ENCODE data around the gene MINDY1.

Gene MINDY1

DNA sequence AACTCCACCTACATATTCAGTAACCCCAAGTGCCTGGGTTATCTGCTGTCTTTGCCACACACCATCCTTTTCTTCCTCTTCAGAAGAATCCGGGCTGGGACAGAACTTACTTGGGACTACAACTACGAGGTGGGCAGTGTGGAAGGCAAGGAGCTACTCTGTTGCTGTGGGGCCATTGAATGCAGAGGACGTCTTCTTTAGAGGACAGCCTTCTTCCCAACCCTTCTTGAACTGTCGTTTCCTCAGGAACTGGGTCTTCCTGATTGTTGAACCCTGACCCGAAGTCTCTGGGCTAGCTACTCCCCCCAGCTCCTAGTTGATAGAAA is 42.6 kb downstream of the MINDY1 start:
- no peak for DNase-seq

DNA sequence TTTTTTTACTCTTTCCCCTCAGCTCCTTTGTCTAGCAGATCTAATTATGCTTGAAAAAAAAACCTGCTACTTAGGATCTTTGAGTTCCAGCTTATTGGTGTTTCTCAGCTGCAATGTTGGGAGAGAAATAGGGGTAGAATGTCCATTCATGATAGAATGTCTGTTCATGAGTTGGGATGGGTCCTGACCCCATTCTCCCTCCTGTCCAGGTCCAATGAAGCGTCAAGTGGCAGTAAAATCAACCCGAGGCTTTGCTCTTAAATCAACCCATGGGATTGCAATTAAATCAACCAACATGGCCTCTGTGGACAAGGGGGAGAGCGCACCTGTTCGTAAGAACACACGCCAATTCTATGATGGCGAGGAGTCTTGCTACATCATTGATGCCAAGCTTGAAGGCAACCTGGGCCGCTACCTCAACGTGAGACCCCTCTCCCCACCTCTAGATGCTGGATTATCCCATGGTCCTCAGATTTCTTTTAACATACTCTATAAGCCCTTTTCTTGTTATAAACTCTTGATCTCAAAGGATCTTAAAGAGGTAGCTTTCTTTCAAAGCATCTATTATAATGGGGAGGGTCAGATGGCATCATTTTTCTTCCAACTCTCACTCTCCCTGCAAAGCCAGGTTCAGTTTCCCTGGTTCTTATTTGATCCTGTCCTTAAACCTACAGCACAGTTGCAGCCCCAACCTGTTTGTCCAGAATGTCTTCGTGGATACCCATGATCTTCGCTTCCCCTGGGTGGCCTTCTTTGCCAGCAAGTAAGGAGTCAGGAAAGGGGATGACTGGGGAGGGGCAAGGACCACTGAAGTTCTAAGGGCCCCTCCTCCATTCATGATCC is 43.2 kb downstream of the MINDY1 start:
- DNase-seq, result no peak

DNA sequence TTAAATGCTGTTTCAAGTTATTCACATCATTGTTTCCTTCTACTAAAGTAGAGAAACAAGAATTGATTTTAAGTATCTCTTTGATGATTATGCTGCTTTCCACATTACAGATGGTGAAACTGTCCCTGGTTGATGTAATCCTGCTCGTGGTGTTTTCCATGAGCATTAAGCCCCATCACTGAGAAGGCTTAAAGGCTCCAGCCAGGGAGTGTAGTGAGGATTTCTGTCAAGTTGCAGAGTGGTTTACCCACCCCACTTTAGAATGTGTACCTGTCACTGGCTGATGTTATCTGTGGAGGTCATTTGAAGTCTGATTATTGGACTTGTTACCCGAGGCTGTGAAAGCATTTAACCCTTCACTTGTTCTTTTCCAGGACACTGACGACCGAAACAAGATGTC is 44.9 kb downstream of the MINDY1 start:
- no peak for DNase-seq

DNA sequence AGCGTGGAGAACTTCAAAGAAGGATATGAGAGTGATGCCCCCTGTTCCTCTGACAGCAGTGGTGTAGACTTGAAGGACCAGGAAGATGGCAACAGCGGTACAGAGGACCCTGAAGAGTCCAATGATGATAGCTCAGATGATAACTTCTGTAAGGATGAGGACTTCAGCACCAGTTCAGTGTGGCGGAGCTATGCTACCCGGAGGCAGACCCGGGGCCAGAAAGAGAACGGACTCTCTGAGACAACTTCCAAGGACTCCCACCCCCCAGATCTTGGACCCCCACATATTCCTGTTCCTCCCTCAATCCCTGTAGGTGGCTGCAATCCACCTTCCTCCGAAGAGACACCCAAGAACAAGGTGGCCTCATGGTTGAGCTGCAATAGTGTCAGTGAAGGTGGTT is 46.1 kb downstream of the MINDY1 start:
- DNase-seq, result no peak

DNA sequence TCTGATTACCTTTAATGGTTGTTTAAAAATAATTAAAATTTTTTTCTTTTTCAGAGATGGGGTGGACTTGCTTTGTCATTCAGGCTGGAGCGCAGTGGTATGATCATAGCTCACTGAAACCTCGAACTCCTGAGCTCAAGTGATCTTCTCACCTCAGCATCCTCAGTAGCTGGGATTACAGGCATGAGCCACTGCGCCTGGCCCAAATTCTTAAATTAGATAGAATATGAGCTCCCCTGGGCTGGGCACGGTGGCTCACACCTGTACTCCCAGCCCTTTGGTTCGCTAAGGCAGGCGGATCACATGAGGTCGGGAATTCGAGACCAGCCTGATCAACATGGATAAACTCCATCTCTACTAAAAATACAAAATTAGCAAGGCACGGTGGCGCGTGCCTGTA is 49.0 kb downstream of the MINDY1 start:
- no peak for DNase-seq

DNA sequence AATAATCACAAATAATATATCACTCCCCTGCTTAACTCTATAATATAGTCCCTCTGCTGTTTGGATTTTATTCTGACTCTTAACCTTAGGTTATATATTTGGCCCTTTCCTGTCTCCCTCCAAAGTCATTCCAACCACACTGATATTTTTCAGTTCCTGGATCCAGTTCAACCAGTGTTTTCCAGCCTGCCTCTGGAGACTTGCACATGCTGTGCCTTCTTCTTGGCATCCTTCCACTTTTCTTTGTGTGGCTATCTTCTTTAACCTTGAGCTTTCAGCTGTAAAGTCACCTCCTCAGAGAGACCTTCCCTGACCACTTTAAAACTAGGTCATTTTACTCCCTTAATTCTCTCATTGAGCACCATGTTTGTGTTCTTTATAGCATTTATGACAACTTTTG is 51.4 kb downstream of the MINDY1 start:
- no peak for DNase-seq

DNA sequence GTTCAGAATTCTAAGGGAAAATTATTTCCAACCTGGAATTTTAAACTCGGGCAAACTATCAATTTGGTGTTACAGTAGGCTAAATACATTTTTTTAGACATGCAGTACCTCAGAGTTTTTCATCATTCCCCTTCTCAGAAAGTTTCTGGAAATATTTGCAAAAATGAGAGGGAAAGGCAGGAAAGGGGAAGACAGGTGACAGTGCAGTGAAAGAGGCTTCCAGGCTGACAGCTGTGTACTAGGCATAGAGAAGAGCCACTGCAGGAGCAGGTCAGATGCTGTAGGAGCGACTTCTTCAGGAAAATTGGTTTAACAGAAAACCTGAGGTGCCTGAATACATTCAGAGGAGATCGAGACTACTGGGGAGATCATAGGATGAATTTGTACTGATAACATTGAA is 52.0 kb downstream of the MINDY1 start:
- no peak for DNase-seq
